ENCODE data around the gene REL.
"Not testable (repeated sequence)": the region's sequence is repeated elsewhere in the genome, so short reads cannot be mapped to it uniquely, and the experiment has no call there.

REL gene

DNA sequence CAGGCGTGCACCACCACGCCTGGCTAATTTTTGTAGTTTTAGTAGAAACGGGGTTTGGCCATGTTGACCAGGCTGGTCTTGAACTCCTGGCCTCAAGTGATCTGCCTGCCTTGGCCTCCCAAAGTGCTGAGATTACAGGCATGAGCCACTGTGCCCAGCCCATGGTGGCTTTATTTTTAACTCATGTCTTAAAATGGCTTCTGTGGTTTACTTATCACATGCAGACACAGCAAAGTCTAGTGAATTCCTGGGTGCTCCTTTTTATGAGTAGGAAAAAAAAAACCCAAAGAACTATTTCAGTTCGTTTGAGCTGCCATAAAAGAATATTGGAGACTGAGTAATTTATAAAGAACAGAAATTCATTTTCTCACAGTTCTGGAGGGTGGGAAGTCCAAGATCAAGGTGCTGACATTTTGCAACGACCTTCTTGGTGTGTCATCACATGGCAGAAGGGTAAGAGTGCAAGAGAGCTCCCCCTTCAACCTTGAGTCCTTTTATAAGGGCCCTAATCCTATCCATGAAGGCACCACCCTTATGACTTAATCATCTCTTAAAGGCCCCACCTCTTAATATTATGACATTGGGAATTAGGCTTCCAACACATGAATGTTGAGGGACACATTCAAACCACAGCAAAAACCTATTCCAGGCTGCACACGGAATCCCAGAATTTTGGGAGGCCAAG lies 12.6 kb upstream of the REL start:
- no peak for DNase-seq

DNA sequence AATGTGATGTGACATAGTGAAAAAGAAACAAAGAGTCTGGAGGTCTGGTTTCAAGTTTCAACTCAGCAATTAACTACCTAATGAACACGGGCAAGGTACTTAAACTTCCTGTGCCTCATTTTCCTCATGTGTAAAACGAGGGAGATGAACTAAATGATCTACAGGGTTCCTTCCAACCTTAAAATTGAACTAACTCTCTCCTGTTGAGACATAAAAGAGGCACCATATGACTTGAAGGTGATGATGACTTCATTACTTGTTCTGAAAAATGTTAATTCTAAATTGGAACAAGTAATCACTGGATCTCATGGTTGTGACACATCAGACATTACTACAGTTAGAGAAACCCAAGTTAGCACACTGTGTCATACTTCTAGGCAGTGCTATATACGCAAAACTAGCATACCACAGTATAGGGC lies 8.9 kb upstream of the REL start:
- no peak for DNase-seq

DNA sequence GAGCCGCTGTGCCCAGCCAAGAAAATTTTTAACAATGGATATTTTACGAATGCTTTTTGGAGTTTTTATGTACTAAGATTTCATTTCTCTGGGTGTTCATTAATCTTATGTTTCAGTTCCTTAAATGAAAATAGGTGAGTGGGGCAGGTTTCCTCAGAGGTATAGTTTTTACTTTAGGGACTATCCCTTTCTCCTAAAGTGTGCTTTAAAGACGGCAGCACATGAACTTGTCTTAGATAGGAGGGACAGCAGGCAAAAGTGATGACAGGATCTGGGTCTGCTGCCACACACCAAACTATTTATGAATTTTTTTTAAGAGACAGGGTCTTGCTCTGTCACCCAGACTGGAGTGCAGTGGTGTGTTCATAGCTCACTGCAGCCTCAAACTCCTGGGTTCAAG lies 8.0 kb upstream of the REL start:
- DNase-seq = no peak

DNA sequence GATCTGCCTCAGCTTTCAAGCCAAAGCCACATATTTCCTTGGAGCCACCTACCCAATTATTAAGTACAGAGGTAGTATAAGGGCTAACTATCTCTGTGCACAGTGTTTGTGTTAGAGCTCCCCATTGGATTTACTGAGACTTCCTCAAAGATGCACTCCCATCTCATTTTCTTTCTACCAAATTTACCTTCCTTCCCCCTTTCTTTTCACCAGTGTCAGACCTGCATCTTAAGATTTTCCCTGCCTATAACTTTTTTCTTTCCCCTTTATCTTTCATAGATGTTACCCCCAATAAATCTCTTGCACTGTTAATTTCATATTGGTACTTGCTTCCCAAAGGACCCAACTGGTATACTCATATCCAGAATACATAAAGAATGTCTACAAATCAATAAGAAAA lies 5.9 kb upstream of the REL start:
- DNase-seq = no peak

DNA sequence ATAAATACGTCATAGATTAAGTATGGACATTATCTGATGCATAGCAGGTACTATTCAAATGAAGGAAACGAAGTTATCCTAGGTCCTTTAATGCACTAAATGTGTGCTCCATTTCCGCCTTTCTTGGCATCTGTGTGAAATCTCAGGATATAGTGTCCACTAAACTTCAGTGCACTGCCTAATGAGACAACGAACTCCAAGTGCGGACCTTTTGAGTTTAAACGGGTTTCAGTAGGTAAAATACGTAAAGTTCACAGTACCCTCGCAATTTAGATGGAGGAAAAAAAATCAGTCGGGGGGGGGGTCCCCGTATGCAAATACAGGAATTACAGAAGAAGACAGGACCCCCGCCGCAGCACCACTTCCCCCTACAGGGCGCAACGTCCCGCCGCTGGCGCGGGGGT lies 729 bp upstream of the REL start:
- DNase-seq = no peak

DNA sequence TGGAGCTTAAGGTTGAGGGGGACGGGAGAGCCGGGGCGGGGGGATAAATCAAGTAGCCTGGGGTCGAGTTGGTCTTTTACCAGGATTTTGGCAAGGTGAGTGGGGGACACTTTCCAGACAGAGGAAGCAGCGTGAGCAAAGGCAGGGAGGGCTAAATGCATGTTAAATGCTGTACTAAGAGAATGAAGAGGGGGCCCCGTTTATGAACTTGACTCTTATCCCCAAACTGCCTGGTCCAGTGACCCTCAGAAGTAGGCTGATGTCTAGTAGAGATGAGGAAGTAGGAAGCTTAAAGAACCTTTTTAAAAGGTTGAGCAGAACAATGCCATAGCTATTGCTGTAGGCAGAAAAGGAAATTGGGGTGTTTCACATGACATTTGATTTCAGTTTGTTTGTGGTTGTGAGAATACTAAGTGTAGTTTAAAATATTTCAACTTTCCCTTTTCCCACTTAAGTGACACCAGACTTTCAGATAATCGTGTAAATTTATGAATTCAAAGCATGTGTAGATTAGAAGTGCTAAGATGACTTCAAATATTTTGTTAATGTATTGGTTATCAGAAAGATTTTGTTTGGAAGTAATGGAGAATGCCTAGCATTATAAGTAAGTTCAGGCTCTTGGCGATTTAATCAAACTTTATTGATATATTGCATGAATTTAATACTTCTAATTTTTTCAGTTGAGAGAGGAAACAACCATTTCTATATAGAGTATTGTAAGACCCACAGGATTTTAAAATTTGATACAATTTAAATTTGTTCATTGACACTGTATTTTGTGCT lies 1.8 kb downstream of the REL start:
- DNase-seq = no peak

DNA sequence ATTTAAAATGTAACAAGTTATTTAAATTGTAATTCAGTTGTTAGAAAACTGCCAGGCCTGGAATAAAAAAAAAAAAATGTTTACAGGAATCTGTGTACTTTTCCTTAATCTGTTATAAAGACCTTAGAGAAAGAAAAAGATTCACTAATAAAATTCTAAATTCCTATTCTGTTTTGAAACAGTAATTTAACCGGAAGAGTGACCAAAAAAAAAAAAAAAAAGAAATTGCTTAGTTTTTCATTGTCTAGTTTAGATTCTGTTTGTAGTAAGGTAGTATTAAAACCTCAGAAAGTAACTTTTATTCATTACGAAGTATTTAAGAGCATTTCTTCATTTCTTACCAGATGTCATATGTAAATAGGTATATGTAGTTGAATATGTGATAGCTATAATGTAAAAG lies 2.5 kb downstream of the REL start:
- no peak for DNase-seq

DNA sequence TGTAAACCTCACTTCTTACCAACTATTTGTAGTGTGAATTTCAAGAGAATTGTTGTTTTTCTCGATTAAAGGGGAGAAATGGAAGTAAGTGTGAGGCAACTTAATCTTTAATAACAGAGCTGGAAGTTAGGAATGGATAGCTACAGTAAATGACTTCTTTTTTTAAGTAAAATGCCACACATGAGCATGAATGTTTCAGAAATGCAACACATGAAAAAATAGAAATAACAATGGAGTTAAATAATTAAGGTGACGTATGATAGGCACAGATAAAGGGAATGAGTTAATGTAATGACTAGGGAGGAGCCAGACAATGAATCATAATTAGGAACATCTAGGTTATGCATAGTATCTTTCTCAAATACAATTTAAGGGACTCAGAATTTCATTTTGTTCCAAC lies 3.4 kb downstream of the REL start:
- DNase-seq = no peak

DNA sequence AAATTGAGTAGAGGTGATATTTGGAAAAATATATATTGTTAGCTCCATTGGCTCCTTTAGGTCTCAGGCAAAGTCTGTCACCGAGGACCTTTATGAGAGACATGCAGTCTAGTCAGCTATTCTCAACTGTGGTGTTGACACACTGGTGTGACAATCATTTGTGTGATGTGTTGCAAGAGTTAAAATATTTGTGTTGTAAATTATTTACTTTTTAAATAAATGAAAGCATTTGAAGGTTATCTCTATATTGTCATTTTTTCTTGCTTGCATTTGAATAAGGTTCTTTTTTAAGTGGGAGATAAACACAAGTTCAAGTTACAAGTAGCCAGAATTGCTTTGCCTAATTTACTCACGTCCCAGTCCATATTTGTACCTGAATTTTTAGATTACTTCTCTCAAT lies 4.3 kb downstream of the REL start:
- no peak for DNase-seq

DNA sequence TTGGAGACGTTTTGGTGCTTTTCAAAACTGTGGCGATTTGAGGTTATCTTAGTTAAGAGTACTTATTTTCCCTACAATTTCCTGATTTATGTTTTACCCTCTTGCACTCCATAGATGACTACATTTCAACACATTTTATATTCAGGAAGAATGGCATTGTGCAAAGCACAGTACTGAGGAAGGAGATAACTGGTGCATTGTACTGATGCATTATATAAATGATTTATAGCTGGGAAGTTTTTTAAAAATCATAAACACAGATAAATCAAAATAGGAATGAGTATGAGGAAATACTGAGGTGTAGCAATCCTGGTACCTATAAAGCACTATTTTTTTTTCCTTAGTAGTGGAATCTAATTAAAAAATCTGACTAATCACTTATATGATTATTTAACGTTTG lies 5.6 kb downstream of the REL start:
- DNase-seq = no peak

DNA sequence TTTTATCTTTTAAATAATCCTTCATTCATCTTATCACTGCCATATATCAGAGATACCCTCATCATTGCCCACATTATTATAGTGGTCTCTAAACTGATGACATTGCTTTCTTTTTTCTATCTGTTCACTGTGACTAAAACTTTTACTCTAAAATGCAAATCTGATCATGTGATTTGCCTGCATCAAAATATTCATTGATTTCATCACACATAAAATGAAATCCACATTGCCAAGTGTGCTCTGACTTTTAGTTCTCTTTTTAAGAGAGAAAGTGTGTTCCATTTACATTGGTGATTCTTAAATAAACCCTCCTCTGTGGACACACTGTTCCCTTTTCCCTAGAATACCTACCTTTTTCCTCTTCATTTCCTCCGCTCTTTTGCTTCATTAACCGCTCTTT lies 7.5 kb downstream of the REL start:
- DNase-seq = no peak

DNA sequence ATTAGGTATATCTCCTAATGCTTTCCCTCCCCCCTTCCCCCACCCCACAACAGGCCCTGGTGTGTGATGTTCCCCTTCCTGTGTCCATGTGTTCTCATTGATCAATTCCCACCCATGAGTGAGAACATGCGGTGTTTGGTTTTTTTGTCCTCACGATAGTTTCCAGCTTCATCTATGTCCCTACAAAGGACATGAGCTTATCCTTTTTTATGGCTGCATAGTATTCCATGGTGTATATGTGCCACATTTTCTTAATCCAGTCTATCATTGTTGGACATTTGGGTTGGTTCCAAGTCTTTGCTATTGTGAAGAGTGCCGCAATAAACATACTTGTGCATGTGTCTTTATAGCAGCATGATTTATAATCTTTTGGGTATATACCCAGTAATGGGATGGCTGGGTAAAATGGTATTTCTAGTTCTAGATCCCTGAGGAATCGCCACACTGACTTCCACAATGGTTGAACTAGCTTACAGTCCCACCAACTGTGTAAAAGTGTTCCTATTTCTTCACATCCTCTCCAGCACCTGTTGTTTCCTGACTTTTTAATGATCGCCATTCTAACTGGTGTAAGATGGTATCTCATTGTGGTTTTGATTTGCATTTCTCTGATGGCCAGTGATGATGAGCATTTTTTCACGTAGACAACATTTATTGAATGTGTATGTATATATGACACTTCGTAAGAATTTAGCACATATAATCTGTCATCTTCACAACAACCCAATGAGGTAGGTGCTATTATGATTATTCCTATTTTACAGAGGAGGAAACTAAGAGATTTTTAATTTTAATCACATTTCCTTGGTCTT lies 8.4 kb downstream of the REL start:
- not testable (repeated sequence) for DNase-seq

DNA sequence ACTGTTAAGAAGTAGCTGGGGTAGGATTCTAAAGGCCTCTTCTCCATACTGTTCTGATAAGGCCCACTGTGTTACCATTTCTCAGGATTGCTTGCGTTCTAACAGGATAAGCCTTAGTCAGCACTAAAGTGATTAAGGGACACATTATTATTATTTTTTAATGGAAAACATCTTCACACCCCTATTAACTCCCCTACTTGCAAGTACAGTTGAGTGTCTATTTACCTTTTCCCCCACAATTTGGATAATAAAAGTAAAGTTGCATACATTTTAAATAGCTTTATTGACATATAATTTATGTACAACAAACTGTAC lies 9.0 kb downstream of the REL start:
- DNase-seq = no peak

DNA sequence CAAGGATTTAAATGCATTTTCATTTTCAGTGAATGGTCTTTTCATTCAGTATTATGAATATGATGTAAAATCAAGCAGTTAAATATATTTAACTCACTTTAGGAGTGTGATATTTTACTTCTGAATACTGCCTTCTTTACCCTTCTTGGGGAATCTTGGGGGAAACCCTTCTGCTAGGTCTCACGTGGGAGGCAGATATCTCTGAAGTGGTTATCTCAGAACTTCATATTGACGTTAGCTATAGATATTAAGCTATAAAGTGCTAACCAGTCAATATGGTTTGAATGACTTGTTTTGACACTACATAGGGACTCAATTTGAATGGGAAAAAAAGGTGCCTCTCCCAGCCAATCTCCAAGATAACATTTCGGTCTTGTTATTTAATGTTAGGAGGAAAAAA lies 9.8 kb downstream of the REL start:
- no peak for DNase-seq

DNA sequence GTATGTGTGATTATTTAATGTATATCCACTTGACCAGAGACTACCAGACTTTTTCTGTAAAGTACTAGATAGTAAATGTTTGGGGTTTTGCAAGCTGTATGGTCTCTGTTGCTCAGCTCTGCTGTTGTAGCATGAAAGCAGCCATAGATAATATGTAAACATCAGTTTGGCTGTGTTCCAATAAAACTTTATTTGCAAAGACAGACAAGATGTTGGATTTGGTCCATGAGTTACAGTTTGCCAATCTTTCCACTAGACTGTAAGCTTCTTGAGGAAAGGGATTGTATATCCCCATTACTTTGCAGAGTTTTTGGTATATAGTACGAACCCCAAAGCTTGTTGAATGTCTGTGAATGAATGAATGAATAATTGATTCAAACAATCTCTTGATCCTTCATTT lies 17.2 kb downstream of the REL start:
- DNase-seq = no peak

DNA sequence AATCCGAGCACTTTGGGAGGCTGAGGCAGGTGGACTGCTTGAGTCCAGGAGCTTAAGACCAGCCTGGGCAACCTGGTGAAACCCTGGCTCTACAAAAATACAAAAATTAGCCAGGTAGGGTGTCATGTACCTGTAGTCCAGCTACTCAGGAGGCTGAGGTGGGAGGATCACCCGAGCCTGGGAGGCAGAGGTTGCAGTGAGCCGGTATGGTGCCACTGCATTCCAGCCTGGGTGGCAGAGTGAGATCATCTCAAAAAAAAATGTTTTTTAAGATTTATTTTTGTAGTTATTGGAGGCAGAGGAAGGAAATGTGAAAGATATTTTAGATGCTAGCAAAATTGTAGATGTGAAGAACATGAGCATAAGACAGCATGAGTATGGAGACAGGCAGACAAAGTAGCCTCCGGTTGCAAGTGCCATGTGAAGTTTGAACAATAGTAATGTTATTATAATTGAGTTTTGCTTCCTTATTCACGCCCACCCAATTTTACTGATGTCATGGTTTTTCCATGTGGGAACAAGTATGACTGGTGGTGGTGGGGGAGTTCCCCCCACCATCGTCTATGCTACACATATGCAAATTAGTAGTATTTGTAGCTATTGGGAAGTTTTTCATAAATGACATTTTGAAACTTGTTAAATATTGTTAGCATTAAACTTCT lies 18.0 kb downstream of the REL start:
- DNase-seq = no peak

DNA sequence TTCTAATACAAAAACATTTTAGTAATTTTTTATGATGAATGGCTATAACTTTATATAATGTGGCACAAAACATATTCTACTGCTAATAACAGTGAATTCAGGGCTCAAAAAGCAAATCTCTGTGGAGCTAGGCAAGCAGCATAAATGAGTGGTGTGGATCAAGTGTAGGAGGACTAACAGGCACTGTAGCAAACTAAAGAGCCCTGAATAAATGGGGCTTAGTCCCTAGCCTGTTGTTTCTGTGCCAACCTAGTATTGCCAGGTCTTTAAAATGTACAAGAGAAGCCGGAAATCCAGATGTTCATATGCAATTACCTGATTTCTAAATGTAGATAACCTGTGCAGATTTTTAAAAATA lies 18.5 kb downstream of the REL start:
- no peak for DNase-seq

DNA sequence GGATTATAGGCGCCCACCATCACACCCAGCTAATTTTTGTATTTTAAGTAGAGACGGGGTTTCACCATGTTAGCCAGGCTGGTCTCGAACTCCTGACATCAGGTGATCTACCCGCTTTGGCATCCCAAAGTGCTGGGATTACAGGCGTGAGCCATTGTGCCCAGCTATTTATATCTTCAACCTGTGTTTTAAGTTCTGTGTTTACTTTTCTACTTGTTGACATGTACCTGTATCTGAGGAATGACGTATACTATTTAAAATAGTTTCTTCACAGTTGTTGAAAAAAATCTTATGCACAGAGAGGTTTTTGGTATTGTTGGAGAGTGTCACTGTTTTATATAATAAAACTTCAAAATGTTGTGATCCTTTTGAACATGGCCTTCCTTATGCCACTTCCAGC lies 19.9 kb downstream of the REL start:
- DNase-seq = not testable (repeated sequence)

DNA sequence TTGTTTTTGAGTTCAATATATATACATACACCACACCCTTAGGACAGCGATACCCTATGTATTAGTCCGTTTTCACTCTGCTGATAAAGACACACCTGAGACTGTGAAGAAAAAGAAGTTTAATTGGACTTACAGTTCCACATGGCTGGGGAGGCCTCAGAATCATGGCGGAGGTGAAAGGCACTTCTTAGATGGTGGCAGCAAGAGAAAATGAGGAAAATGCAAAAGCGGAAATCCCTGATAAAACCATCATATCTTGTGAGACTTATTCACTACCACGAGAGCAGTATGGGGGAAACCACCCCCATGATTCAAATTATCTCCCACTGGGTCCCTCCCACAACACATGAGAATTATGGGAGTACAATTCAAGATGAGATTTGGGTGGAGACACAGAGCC lies 24.5 kb downstream of the REL start:
- DNase-seq = not testable (repeated sequence)

DNA sequence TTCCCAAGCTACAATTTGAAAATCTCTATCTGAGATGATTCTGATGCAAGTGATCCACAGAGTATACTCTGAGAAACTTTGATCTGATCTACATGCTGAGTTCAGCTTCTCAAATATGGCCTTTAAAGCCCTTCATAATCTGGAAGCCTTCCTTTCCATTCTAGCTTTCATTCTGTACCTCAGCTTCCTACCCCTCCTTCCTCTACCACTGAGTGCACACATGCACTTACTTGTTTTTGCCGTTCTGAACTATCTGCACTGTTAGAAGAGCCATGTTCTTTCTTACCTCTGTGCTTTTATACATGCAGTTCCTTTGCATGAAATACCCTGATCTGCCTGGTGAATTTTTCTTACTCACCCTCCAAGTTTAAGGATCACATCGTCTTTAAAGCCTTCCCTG lies 25.0 kb downstream of the REL start:
- DNase-seq = no peak

DNA sequence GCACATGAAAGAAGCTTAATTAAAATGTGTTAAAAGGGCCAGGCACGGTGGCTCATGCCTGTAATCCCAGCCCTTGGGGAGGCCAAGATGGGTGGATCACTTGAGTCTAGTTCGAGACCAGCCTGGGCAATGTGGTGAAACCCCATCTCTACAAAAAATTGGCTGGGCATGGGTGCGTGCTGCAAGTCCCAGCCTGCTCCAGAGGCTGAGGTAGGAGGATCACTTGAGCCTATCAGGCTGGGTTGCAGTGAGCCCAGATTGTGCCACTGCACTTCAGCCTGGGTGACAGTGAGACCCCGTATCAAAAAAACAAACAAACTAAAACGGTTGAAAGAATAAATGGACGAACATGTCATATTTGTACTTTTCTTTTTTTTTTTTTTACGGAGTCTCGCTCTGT lies 26.0 kb downstream of the REL start:
- DNase-seq = no peak

DNA sequence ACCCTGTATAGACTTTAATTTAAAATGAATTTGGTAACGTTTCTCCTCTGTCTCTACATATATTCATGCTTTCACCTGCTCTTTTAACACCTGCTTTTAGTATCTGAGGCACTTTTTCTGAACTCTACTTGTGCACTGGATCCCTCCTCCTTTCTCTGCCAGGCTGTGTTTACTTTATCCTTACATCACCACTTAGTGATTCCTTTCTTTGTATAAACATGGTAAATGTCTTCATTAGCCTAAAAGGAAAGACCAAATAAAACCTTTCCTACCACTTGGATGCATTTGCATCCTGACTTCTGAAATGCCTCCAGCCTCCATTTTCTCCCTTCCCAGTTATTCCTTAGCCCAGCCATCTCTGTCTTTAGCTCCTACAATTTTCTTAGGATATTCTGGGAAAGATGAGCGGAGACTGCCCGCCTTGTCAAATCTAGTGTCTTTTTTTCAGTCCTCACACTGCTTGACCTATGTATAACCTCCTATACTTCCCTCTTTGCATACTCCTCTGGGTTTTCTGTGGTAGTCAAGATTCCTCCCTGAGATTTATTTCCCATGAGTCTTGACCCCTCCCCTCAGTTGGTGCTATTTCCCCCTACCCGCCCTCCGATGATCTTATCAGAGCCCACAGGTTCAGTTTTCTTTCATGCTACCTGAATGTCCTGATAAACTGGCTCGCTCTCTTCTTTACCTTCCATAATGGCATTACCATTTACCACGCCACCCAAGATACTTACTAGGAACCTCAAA lies 44.8 kb downstream of the REL start:
- DNase-seq = no peak
